ENCODE measurements around the gene RHBDF2.

GRCh38 chr17:76438906-76439305 is 62.3 kb downstream of the RHBDF2 start:
- TF ChIP-seq CTCF (optimal IDR thresholded peaks at IDR 0.05 in 1 of 3, IDR thresholded peaks at IDR 0.05 in 1 of 3, conservative IDR thresholded peaks at IDR 0.05 in 1 of 3; ENCODE audit: extremely low read depth in 1 of 3, insufficient read depth in 2 of 3, low read length in 3 of 3): no peak
- no peak for TF ChIP-seq EZH2 (IDR thresholded peaks at IDR 0.05; ENCODE audit: low read length)

Data from keratinocyte (primary cell).